ENCODE measurements around the gene ADIPOR2.
A peak's percentile ranks its signal among the peaks of the same experiment; 100 is the strongest.

The ADIPOR2 gene, protein sequence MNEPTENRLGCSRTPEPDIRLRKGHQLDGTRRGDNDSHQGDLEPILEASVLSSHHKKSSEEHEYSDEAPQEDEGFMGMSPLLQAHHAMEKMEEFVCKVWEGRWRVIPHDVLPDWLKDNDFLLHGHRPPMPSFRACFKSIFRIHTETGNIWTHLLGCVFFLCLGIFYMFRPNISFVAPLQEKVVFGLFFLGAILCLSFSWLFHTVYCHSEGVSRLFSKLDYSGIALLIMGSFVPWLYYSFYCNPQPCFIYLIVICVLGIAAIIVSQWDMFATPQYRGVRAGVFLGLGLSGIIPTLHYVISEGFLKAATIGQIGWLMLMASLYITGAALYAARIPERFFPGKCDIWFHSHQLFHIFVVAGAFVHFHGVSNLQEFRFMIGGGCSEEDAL

DNA sequence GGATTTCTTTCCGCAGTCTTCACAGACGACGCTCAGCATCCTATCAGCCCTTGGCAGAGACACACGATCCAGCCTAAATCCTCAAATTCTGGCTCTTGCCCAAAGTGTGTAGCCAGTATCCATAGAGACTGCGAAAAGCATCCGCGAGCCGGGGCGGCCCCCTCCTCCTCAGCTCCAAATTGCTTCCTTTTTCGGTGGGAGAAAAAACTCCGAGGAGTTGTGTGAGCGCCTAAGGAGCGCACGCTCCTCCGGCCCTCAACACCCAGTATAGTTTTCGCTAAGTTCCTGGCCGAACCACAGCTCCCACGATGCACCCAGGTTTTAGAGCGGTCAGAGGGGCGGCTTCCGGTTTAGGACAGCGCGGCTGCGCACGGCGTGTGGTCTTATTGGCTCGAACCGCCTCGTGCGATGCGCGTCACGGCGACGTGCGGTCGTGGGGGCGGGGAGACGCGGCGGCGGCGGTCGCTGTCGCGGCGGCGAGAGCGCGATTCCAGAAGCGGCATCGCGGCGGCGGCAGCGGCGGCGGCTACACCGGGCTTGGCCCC lies at the start of gene ADIPOR2:
Gene ADIPOR2 (plus strand): TSS at position 493 of the 545 bp plus-strand sequence. CDS start 63,274 bp downstream, outside the sequence.
- DNase-seq (ENCODE audit: low read depth), result peak; percentile 98

DNA sequence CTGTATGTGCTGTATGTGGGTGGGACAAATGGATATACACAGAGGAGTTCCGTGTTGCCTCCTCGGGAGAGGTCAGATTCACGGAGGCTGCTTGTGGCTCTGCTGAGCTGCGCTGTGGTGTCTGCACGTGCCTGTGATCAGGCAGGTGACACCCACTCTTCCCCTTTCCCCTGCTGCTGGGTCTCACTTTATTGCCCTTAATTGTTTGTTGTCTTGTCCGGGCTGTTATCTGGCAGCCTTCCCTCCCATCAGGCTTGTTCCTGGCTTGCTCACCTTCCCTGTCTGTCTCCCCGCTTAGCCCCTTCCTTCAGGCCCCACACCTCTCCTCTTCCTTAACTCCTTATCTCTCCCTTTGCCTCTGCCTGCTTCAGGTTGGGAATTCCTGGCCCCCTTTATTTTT lies 48.4 kb upstream of the ADIPOR2 start:
- no peak for DNase-seq (ENCODE audit: low read depth)

DNA sequence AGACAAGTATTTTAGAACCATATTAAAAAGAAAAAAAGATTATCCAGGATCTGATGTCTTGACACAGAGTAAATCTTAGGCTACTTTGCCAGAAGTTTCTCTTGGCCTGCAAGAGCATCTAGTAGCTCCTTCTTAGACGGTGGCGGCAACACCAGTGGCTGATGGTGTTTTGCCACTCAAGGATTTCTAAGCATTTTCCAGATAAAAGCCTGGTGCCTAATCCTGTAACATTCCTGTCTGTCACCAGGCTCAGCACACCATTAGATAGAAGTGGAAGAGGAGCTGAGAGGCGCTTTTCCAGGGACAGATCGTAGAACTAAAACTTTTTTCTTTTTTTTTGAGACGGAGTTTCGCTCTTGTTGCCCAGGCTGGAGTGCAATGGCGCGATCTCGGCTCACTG lies 47.8 kb upstream of the ADIPOR2 start:
- DNase-seq (ENCODE audit: low read depth), result no peak

DNA sequence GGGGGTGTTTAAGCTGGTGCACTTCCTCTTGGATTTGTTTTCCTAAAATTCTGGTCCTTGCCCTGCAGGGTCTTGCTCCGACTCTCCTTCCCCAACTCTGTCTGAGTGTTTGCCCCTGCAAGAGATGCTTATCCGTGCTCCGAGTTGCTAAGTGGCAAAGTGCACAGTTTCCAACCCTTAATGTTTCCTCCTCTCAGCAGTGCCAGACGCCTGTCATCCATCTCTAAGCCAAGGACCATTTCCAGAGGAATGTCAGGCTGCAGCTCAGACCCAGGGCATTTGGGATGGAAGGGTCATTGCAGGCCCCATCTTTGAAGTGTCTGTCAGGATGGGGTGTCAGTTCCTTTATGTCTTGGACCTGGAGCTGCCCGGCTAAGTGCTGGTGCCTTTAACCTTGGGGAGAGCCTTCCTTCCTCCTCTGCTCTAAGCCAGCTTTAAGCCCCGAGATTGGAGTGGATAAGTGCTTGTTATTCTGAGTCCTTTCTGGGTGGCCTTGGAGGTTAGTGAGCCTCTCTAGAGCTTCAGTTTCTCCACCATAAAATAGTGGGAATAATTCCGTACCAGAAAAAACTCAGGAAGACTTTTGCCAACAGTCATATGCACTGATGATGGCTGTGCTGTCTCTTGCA lies 46.9 kb upstream of the ADIPOR2 start:
- DNase-seq (ENCODE audit: low read depth), result no peak

DNA sequence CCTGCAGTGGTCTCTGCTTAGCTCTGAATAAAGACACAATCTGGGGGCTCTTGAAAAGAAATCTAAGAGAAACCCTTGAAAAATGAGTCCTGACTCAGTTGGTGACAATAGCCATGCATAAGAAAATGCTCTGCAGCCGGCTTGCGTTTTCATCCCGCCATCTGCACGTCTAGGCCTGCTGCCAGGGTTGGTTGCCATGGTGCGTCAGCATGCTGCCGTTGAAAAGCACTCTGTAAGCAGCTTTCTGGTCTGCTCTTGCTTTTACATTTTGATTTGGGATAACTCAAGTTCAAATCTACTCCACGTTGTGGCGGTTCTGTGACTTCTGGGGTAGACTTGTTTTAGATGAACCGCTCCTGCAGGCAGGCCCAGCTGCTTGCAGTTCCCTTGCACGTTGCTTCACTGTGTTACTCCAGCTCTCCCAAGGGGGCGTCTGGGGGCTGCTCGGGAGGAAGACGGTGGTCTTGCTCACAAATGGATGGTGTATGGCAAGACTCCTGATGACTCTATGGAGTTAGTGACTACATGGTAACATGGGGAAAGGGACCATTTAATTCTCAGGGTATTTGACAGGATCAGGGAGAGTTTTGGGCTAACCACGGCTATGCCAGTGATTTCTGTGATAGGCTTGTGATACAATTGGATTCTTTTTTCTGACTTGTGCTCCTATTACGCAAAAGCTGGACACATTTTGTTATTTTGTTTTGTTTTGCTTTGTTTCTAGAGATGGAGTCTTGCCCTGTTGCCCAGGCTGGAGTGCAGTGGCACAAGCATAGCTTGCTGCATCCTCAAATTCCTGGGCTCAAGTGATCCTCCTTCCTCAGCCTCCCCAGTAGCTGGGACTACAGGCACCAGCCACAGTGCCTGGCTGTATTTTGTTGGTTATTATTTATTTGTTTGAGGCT lies 46.1 kb upstream of the ADIPOR2 start:
- DNase-seq (ENCODE audit: low read depth), result peak; percentile 84

DNA sequence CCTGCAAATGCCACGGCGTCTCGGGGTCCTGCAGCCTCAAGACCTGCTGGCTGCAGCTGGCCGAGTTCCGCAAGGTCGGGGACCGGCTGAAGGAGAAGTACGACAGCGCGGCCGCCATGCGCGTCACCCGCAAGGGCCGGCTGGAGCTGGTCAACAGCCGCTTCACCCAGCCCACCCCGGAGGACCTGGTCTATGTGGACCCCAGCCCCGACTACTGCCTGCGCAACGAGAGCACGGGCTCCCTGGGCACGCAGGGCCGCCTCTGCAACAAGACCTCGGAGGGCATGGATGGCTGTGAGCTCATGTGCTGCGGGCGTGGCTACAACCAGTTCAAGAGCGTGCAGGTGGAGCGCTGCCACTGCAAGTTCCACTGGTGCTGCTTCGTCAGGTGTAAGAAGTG lies 45.1 kb upstream of the ADIPOR2 start:
- no peak for DNase-seq (ENCODE audit: low read depth)

DNA sequence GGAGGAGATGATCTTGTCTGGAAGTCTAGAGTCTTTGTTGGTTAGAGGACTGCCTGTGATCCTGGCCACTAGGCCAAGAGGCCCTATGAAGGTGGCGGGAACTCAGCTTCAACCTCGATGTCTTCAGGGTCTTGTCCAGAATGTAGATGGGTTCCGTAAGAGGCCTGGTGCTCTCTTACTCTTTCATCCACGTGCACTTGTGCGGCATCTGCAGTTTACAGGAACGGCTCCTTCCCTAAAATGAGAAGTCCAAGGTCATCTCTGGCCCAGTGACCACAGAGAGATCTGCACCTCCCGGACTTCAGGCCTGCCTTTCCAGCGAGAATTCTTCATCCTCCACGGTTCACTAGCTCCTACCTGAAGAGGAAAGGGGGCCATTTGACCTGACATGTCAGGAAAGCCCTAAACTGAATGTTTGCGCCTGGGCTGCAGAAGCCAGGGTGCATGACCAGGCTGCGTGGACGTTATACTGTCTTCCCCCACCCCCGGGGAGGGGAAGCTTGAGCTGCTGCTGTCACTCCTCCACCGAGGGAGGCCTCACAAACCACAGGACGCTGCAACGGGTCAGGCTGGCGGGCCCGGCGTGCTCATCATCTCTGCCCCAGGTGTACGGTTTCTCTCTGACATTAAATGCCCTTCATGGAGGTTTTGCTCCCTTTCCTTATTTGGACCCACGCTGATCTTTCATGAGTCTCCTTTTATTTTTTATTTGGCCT lies 44.1 kb upstream of the ADIPOR2 start:
- no peak for DNase-seq (ENCODE audit: low read depth)

DNA sequence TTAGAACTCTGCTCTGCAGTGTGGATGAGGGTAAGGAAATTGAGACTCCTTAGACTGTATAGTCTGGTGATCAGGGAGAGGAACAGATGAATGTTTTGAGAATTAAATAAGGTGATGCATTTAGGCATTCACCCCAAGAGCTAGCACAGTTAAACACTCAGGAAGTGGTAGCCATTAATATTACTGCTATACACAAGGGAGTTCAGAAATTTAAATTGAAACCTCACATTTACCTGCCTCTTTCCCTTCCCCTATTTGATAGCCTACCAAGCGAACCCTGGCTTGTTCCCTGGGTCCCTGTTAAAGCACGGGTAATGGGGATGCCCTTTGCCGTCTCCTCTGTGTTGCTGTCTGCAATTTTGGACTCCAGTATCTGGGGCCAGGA lies 43.6 kb upstream of the ADIPOR2 start:
- no peak for DNase-seq (ENCODE audit: low read depth)

DNA sequence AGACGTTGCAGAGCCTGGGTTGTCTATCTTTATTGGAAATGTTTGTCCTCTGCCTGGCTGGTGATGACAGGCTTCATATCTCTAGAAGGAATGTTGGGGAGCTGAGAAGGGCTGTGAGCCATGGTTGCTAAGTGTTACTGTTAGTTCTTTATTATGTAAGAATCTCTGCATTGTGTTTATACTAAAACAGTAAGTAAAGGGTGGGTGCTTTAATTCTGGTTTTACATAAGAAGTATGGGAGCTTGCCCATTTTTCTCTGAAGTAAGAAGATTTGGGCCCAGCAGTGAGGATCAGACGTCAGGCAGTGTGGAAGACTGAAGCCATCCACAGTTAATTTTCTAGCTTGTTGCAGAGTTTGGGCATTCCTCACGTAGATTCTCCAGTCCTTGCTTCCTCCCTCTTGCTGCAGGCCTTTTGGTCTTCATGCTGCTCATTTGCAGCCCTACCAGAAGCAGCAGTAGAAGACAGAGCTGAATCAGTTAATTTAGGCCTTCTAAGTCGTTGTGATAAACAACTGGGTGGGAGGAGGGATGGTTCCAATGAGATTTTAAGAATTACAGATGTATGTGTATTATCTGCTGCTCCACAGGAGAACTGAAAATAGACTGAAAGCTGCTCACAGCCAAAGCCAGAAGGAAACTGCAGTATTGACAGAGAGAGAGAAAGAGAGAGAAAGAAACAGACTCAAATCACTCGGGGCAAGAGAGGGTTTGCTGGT lies 40.5 kb upstream of the ADIPOR2 start:
- peak; percentile 63 for DNase-seq (ENCODE audit: low read depth)

DNA sequence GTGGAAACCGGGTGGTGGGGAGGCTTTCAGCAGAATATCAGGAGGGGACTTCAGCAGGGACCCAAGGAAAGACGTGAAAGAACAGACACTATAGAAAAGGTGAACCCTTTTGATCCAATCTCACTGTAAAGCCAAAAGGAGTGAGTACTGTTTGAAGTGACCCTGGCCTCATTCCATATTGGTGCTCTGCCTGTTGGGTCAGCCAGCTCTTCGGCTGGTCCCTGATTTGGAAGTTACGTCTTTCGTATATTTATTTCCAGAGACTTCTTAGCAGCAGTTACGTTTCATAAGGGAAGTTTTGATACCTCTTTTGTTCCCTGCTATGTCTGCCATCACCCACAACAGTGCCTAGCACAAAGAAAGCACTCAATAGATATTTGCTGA lies 39.9 kb upstream of the ADIPOR2 start:
- no peak for DNase-seq (ENCODE audit: low read depth)

DNA sequence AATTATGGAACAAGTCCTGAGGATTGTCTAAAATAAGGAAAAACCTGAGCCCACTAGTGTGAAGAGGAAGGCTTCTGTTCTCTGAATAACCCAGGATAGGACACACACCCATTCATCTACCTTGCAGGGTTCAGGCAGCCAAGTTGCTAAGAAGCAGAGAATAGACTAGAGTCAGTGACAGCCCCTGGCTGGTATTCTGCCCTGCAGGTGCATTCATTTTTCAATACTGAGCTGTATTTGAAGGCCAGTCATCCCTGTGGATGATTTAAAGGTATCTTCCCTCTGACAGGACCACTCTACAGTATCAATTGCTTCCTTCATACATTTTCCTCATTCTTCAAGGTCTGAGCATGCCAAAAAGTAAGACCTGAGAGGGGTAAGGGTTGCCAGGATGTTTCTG lies 38.9 kb upstream of the ADIPOR2 start:
- no peak for DNase-seq (ENCODE audit: low read depth)

DNA sequence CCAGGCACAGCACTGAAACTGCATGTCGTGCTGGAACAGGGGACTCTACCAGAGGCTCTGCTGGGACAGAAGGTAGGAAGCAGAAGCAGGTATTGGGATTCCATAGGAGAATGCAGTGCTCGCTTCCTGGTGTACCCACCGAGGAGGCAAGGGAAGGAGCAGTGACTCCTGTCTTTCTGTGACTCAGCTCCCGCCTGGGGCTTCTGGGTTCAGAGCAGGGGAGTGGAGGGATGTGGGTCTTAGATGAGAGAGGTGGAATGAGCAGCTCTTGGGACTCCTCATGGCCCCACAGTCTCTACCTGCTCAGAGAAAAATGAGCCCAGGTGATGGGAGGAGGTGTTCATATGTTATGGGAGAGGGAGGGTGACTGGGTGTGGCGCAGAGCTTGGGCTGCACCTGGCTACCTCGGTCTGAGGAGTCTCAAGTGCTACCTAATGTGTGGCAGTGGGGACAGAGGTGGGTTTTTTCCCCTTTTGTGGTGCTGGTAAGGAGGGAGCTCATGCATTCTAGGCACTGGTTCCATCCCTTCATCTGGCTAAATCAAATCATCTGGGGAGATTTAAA lies 35.6 kb upstream of the ADIPOR2 start:
- no peak for DNase-seq (ENCODE audit: low read depth)

DNA sequence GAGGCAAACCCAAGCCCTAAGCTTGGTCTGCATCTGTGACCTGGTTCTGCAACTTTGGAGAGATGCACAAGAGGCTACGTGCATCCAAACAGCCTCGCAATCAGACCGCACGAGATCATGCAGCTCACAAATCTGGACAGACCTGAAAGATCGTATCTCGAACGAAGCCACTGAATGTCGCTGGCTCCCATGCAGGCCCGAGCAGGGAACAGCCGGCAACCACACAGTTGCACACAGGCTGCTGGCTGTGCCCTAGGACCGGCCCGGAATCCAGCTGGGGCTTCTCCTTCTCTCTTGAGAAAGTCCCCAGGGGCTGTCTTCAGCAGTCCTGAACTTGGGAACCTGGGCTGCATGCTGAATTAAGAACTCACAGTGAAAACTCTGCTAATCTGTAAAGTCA lies 34.0 kb upstream of the ADIPOR2 start:
- DNase-seq (ENCODE audit: low read depth), result no peak

DNA sequence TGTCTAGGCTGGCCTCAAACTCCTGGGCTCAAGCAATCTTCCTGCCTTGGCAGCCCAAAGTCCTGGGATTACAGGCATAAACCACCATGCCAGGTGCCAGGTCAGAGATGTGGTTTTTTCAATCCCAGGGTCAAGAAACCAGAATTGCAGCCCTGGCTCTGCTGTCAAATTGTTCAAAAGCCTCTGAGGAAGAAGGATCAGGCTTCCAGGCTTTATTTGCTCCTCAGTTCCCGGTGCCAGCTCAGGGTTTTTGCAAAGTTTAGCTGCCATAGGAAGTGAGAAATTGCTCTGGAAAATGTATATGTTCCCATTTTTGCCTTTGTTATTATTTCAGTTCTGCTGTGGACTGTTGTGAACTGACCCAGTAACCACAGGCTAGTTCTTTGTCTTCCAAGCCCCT lies 33.2 kb upstream of the ADIPOR2 start:
- DNase-seq (ENCODE audit: low read depth), result peak; percentile 45

DNA sequence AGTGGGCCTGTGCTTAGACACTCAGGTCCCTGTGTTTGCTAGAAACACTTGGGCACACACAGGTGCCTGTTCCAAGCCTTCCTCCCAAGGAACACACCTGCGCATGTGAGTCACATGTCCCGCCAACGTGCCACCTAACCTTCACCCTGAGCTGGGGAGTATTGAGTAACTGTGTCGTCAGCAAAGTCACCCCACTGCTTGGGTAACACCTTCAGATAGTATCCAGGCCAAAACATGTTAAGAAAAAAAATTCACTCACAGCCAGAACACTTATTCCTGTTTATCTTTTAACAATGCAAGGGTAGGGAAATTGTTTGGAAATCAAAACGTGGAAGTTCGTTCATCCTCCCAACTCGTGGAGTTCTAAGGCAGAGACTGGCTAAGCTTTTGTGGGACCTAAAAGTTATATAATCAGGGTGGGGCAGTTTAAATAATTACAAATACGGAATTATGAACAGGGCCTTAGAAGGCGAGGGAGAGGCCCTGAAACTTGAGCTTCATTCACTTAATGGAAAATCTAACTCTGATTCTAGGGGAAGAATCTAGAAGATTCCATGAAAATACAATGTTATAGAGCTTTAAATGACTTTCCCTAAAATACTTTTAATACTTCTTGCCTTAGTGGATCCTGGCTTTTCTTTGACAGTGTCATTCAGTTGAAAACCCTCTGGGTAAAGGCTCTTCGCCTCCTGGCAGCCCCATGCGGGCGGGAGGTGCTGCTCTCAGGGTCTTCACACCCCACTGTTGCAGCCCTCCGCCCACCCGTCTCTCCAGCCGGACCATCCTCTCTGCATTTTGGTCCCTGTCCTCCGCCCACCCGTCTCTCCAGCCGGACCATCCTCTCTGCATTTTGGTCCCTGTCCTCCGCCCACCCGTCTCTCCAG lies 30.3 kb upstream of the ADIPOR2 start:
- DNase-seq (ENCODE audit: low read depth), result no peak

DNA sequence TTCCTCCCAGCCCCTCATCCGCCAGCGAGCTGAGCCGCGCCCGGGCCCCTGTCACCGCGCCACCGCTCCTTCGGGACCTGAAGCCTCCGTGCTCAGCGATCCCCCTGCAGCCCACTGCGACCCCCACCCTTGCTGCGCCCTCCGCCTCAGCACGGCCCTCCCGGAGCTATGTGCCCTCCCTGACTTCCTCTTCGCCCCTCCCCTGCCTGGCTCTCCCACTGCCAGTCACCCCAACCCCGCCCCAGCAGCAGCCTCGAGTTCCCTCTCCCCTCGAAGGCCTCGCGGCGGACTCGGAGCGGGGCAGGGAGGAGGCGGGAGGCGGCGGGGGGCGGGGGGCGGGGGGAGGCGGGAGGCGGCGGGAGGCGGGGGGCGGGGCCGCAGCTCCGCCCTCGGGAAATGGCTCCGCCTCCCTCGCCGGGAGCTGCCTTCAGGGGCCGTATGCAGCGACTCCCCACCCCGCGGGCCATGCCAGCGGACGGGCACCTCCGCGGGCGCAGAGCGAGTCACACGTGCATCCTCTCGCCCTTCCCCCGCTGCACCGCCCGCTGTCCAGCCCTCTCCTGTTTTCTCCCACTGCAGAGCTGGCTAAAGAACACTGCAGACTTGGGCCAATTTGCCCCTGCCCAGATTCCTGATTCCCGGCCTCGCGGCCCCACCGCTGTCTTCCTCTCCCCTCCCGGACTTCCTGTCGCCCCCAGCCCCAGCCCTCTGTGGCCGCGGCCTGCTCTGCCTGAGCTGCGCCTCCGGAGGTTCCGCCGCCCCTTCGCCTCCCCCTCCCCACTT lies 29.1 kb upstream of the ADIPOR2 start:
- DNase-seq (ENCODE audit: low read depth), result peak; percentile 86

DNA sequence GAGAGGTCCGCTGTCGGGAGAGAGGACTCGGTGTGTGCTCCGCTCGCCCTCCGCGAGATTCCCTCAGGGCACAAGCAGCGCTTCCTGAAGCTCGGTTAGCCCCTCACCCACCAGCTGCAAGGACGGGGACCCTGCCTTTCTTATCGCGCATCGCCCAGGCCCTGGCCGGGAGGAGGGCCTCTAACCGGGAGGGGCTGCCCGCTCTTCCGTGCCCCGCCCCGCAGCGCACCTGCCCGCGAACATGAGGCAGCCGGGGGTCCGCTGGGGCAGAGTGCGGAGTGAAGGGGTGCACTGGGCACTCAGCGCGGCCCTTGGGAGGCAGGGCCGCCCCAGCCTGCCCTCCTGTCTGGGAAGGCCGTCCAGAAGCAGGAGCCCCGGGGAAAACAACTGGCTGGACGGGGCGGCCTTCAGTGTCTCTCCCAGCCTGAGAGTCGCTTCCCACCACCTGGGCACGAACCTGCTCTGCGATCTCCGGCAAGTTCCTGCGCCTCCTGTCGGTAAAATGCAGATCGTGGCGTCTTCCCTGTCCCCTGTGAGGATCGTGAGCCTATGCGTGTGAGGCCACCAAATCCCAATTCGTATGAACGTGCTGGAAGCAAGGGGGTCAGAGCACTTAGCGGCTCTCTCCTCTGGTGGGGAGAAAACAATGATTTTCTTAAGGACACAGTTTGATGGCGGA lies 28.0 kb upstream of the ADIPOR2 start:
- no peak for DNase-seq (ENCODE audit: low read depth)

DNA sequence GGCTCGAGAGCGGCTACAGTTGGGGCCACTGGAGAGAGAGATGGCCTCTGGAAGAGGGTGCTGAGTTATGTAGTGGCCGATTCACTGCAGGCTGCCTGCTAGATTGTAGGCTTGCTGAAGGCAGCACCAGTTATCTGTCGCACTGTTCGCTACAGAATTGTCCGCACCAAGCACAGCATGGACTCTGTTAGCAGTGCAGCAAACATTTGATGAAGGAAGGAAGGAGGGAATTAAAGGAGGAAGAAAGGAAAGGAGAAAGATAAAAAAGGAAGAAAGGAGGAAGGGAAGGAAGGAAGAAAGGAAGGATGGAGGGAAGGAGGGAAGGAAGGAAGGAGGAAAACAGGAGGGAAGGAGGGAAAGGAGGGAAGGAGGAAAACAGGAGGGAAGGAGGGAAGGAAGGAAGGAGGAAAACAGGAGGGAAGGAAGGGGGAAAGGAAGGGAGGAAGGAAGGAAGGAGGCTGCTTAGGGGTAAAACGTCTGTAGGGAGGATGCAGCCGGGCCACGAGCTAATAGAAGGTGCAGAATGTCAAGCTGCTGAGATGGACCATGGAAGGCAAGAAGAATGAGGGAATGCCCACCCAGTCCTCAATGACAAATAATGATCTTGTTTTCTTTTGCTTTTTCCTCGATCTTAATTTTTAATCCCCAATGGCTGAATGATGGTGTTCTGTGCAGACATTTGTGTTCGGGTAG lies 27.3 kb upstream of the ADIPOR2 start:
- DNase-seq (ENCODE audit: low read depth), result no peak

Data from iris pigment epithelial cell (primary cell).